CD14-positive monocyte (primary cell): Measurements from ENCODE around the gene DRC1. TPM values are rescaled to one million over a fixed set of nuclear protein-coding genes. Genes with fewer than 3 reads are reported as not detected.

Experiments
- DNase-seq, 3 donors: peaks; one replicate each; pipeline ENCODE4 v3.0.0-alpha.2; 2011 to 2022
- H2AFZ ChIP-seq: 2 replicates; pipeline ENCODE4 v1.6.0; 2012; ENCODE audit warnings: mild to moderate bottlenecking, low read depth, low read length, inconsistent platforms; ENCODE audit not compliant: insufficient read depth, poor library complexity, severe bottlenecking
- H3K27ac ChIP-seq, 2 donors: 1 replicate in 1 of 2; 2 replicates in 1 of 2; pipeline ENCODE4 v1.5.1; 2012 to 2013; ENCODE audit warnings: low read length in 2 of 2, control low read depth in 1 of 2, inconsistent platforms in 1 of 2, low read depth in 1 of 2, mild to moderate bottlenecking in 1 of 2
- H3K27me3 ChIP-seq, 2 donors: one replicate each; pipeline versions ENCODE4 v1.6.0 to v1.6.1; 2011 to 2013; ENCODE audit warnings: low read length in 2 of 2; ENCODE audit not compliant: control insufficient read depth in 2 of 2, insufficient read depth in 2 of 2
- H3K36me3 ChIP-seq, 2 donors: replicated peaks in 1 of 2; 1 replicate in 1 of 2; 2 replicates in 1 of 2; pipeline versions ENCODE4 v1.5.1 to v1.6.1; 2012 to 2013; ENCODE audit warnings: low read length in 2 of 2, control low read depth in 1 of 2, inconsistent platforms in 1 of 2, mild to moderate bottlenecking in 1 of 2; ENCODE audit not compliant: insufficient read depth in 2 of 2, control insufficient read depth in 1 of 2
- H3K4me1 ChIP-seq, 2 donors: 1 replicate in 1 of 2; 2 replicates in 1 of 2; pipeline versions ENCODE4 v1.5.1 to v1.6.1; 2012 to 2013; ENCODE audit warnings: low read length in 2 of 2, control low read depth in 1 of 2, inconsistent platforms in 1 of 2, mild to moderate bottlenecking in 1 of 2, moderate library complexity in 1 of 2; ENCODE audit not compliant: insufficient read depth in 2 of 2, control insufficient read depth in 1 of 2
- H3K4me2 ChIP-seq: replicated peaks from 2 replicates; pipeline ENCODE3; 2012; ENCODE audit warnings: low read length, moderate library complexity, mild to moderate bottlenecking; ENCODE audit not compliant: poor library complexity, severe bottlenecking; ENCODE audit errors: extremely low read depth
- H3K4me3 ChIP-seq, 3 experiments: fragments of 200-600 bp in 1 of 3; sonication (generic) in 1 of 3; replicated peaks in 1 of 3; 1 replicate in 2 of 3; 2 replicates in 1 of 3; pipeline ENCODE4 v1.5.1; 2011 to 2013; ENCODE audit warnings: low read length in 3 of 3, mild to moderate bottlenecking in 3 of 3, control low read depth in 2 of 3, low read depth in 2 of 3, inconsistent platforms in 1 of 3, moderate library complexity in 1 of 3
- H3K79me2 ChIP-seq: 2 replicates; pipeline ENCODE4 v1.6.0; 2012; ENCODE audit warnings: mild to moderate bottlenecking, control low read depth, inconsistent platforms, low read length, moderate library complexity; ENCODE audit not compliant: insufficient read depth
- H3K9ac ChIP-seq: 2 replicates; pipeline ENCODE4 v1.6.0; 2017; ENCODE audit warnings: low read length, mild to moderate bottlenecking; ENCODE audit not compliant: insufficient read depth, poor library complexity, severe bottlenecking
- H3K9me3 ChIP-seq, 2 donors: replicated peaks in 1 of 2; 1 replicate in 1 of 2; 2 replicates in 1 of 2; pipeline versions ENCODE4 v1.5.1 to v1.6.1; 2012 to 2013; ENCODE audit warnings: low read length in 2 of 2, control low read depth in 1 of 2; ENCODE audit not compliant: control insufficient read depth in 1 of 2, insufficient read depth in 1 of 2
- H4K20me1 ChIP-seq: 2 replicates; pipeline ENCODE4 v1.6.0; 2012; ENCODE audit warnings: mild to moderate bottlenecking, low read length, control low read depth, moderate library complexity; ENCODE audit not compliant: insufficient read depth
- H3K27ac Mint-ChIP-seq, 7 donors: one replicate each; pipeline ENCODE4 v1.8.0; 2020; ENCODE audit warnings: mild to moderate bottlenecking in 7 of 7, mixed read lengths in 7 of 7, moderate library complexity in 6 of 7, inconsistent platforms in 2 of 7
- H3K27me3 Mint-ChIP-seq, 3 donors: one replicate each; pipeline ENCODE4 v1.8.0; 2021 to 2022; ENCODE audit warnings: low read depth in 3 of 3, mild to moderate bottlenecking in 3 of 3, mixed read lengths in 3 of 3, moderate library complexity in 3 of 3, inconsistent platforms in 1 of 3
- H3K36me3 Mint-ChIP-seq, 2 donors: one replicate each; pipeline ENCODE4 v1.8.0; 2020; ENCODE audit warnings: mixed read lengths in 2 of 2, inconsistent platforms in 1 of 2, mild to moderate bottlenecking in 1 of 2
- H3K4me1 Mint-ChIP-seq: one replicate; pipeline ENCODE4 v1.8.0; 2020; ENCODE audit warnings: mild to moderate bottlenecking, mixed read lengths
- H3K4me3 Mint-ChIP-seq, 2 donors: one replicate each; pipeline ENCODE4 v1.8.0; 2020; ENCODE audit warnings: mild to moderate bottlenecking in 2 of 2, mixed read lengths in 2 of 2, moderate library complexity in 1 of 2
- H3K9me3 Mint-ChIP-seq, 7 donors: one replicate each; pipeline ENCODE4 v1.8.0; 2020 to 2022; ENCODE audit warnings: mixed read lengths in 7 of 7, mild to moderate bottlenecking in 6 of 7, moderate library complexity in 6 of 7, inconsistent platforms in 2 of 7
- WGBS: methylation state at CpG from one replicate; pipeline ENCODE4 v1.1.5; 2013; ENCODE audit warnings: missing lambda C conversion rate; ENCODE audit not compliant: insufficient coverage; 5-methylcytosine and 5-hydroxymethylcytosine counted together
- intact Hi-C, 2 donors: fragments of 100-400 bp; cut with micrococcal nuclease; formaldehyde crosslinking; loops; one replicate each; pipeline versions ENCODE4 v1.15.0 to v1.15.1; 2023
- polyA plus RNA-seq, 3 donors: library from polyadenylated mRNA; depleted of rRNA in 1 of 3; unstranded in 2 of 3; stranded (reverse) in 1 of 3; fragments of 300-500 nt in 2 of 3; fragments of >200 nt in 1 of 3; fragmentation: Illumina TruSeq in 2 of 3; gene quantifications; 1 replicate in 2 of 3; 2 replicates in 1 of 3; pipeline ENCODE4 v1.2.3, GENCODE V29; 2012 to 2021
- TF ChIP-seq, protein P1 (sequence below): fragments of 200-600 bp; IDR thresholded peaks from one replicate; pipeline ENCODE4 v1.8.0; 2022; ENCODE audit warnings: antibody characterized with exemption, mild to moderate bottlenecking

Gene DRC1
- polyA plus RNA-seq, 3 donors = not detected

DNA sequence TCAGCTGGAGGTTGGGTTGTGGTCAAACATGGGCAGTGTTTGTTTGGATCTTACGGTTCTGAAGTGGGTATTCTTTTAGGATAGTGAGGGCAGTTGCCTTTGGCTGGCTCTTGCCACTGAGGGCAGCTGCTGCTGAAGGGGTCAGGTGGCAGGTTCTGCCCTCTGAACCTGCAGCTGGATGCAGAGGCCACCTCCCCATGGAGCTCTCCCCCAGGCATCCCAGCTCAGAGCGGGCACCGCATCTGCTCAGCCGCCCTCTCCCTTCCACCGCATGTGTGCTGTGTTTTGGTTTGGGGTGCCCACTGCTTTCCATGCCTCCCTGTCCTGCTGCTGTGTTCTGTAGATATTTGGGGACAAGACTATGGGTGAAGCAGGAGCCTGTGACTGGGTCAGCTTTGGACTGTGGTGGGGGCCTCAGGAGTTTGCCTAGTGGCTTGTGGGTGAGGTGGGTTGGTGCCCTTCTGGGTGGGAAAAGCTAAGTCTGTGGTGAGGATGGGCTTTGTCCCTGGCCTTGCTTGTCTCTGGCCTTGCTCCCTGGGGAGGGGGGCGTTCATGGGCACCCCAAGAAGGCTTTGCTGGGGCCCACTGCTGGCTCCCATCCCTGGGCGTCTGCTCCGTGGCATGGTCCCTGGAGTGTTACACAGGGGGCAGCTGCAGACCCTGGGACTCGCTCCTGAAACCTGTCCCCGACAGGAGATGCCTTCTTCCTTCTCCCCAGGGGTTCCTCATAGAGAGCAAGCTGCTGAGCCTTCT lies 47.7 kb downstream of the DRC1 start:
- H4K20me1 ChIP-seq = no peaks in the 10 kb centered on the region
- Mint-ChIP-seq H3K27me3 (peaks cover 0 to 2% (median under 1%) of the 10 kb centered on the region in 3 donors), H3K27ac (peak overlapping the region in 1 of 7 donors; percentile 45), H3K9me3 (peaks cover 0 to 4% (median 0%) of the 10 kb centered on the region in 7 donors), H3K4me3 (no peak overlapping the region), H3K4me1 (peaks cover 15% of the 10 kb centered on the region), H3K36me3 (no peaks in the 10 kb centered on the region)
- no peaks in the 10 kb centered on the region for H3K79me2 ChIP-seq
- no peak overlapping the region for H2AFZ ChIP-seq
- no peaks in the 10 kb centered on the region for H3K36me3 ChIP-seq
- TF ChIP-seq, protein P1, sequence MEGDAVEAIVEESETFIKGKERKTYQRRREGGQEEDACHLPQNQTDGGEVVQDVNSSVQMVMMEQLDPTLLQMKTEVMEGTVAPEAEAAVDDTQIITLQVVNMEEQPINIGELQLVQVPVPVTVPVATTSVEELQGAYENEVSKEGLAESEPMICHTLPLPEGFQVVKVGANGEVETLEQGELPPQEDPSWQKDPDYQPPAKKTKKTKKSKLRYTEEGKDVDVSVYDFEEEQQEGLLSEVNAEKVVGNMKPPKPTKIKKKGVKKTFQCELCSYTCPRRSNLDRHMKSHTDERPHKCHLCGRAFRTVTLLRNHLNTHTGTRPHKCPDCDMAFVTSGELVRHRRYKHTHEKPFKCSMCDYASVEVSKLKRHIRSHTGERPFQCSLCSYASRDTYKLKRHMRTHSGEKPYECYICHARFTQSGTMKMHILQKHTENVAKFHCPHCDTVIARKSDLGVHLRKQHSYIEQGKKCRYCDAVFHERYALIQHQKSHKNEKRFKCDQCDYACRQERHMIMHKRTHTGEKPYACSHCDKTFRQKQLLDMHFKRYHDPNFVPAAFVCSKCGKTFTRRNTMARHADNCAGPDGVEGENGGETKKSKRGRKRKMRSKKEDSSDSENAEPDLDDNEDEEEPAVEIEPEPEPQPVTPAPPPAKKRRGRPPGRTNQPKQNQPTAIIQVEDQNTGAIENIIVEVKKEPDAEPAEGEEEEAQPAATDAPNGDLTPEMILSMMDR = no peak
- no peak overlapping the region for H3K4me3 ChIP-seq
- DNase-seq = no peak
- H3K9ac ChIP-seq = no peak overlapping the region
- H3K4me2 ChIP-seq = no peak overlapping the region
- WGBS = 97% methylated on average over 6 of the region's 10 CpGs
- intact Hi-C loops = no loop called here
- no peaks in the 10 kb centered on the region for H3K9me3 ChIP-seq
- H3K27me3 ChIP-seq = no peaks in the 10 kb centered on the region
- H3K4me1 ChIP-seq = peaks cover under 1 to 2% of the 10 kb centered on the region in 2 donors
- no peak overlapping the region for H3K27ac ChIP-seq

DNA sequence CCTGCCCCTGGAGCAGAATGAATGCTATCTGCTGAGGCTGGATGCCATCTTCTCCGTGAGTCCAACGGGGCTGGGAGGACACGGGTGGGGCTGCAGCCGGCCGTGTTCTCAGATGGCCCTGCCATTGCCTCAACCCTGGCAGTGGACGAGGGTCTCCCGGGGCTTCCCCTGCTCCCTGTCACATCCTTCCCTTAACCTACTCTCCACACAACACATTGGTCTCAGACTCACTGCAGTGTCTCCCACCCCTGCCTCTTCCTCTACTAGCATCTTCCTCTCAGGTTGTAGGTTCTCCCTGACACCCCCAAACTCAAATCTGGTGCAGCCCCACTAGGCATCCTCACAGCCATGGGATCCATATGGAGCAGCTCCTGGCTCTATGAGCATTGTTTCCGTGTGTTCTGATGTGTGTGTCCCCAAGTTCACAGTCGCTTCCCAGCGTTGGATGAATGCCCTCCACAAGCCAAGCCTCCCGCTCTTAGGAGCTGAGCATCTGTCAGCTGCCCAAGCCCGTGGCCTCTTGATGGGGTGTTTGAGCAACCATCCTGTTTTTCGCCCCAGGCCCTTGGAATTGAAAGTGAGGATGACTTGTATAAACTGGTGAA lies 48.4 kb downstream of the DRC1 start:
- Mint-ChIP-seq H3K36me3 (no peaks in the 10 kb centered on the region), H3K27me3 (peaks cover 0 to 3% (median 2%) of the 10 kb centered on the region in 3 donors), H3K27ac (peak overlapping the region in 1 of 7 donors; percentile 60), H3K4me3 (no peak overlapping the region), H3K9me3 (peaks cover 0 to 4% (median 0%) of the 10 kb centered on the region in 7 donors), H3K4me1 (peaks cover 22% of the 10 kb centered on the region)
- no peak overlapping the region for H3K9ac ChIP-seq
- no peak overlapping the region for H3K4me3 ChIP-seq
- peaks cover 7 to 9% of the 10 kb centered on the region in 2 donors for H3K4me1 ChIP-seq
- no peaks in the 10 kb centered on the region for H4K20me1 ChIP-seq
- H3K27me3 ChIP-seq = no peaks in the 10 kb centered on the region
- no peak overlapping the region for H3K27ac ChIP-seq
- 85% methylated on average over 12 of the region's 13 CpGs for WGBS
- no peaks in the 10 kb centered on the region for H3K36me3 ChIP-seq
- TF ChIP-seq, protein P1 = no peak
- H3K9me3 ChIP-seq = no peaks in the 10 kb centered on the region
- H3K79me2 ChIP-seq = no peaks in the 10 kb centered on the region
- H3K4me2 ChIP-seq = no peak overlapping the region
- no peak overlapping the region for H2AFZ ChIP-seq
- no peak for DNase-seq
- intact Hi-C loops = no loop called here
